Effector CD4-positive, alpha-beta T cell (primary cell): Measurements from ENCODE around the gene SENP2.
"Not testable (repeated sequence)": the region's sequence is repeated elsewhere in the genome, so short reads cannot be mapped to it uniquely, and the experiment has no call there.

Experiments used
- DNase-seq: peaks from one replicate; pipeline ENCODE4 v3.0.0-alpha.2; 2020
- total RNA-seq: gene quantifications from one replicate; lab custom pipeline; 2026; lab: John Stamatoyannopoulos, UW

SENP2 gene
- 49.7 reads per million, percentile 68 among the genes with 10 or more reads in this experiment for total RNA-seq

DNA sequence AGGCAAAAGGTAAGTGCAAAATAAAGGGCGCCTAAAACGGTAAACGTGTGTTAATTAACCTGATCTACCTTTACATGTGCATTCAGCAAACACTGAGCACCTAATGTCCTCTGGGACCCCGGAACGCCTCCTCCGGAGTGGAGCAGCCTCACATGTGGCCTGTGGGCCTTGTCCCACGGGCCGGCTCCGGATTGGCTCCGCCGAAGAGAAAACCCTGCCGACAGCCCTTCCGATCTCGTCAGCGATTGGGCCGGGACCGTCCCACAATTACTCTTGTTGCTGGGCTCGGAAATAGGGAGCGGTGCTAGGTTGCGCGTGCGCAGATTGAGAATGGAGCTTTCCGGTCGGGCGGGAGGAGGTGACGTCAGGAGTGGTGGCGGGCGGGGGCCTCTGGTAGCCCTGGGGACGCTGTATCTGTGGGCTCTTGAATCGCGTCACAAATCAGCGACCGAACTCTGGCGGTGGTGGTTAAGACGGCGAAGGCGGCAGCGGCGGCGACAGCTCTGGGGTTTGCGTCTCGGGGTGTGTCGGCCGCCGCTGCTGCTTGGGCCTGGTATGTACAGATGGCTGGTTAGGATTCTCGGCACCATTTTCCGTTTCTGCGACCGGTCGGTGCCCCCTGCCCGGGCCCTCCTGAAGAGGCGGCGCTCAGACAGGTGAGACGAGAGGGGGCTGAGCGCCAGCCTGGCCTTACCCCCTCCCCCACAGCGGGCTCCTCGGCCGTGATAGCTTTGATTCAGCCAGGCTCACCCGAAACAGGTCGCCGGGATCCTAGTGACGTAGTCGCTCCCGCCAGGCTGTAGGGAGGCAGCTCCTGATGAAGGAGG lies at the start of gene SENP2:
SENP2 (plus strand) TSS at position 437 of the 827 bp plus-strand sequence; CDS start at position 556, 119 bp downstream.
- peak; percentile 99 for DNase-seq

DNA sequence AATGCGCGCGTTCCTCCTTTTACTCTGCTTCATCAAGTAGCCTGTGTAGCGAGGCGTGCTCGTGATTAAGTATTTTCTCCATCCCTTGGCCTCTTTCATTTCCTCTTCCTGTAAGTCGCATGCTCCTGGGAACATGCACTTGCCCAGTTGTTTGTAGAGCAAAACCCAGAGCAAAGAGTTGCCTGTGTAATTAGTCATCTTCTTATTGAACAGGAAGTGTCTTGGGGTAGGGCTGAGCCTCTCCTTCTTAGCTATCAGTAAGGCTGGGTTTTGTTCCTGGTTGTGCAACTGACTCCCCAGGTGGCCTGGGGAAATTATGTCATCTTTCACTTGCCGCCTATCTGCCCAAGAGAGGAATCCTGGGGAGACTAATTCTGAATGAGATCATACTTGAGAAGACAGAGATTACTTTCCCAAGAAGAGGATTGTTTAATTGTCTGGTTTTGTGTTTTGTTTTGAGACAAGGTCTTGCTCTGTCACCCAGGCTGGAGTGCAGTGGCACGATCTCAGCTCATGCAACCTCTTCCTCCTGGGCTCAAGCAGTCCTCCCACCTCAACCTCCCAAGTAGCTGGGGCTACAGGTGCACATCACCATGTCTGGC lies 48.6 kb upstream of the SENP2 start:
- DNase-seq = no peak

DNA sequence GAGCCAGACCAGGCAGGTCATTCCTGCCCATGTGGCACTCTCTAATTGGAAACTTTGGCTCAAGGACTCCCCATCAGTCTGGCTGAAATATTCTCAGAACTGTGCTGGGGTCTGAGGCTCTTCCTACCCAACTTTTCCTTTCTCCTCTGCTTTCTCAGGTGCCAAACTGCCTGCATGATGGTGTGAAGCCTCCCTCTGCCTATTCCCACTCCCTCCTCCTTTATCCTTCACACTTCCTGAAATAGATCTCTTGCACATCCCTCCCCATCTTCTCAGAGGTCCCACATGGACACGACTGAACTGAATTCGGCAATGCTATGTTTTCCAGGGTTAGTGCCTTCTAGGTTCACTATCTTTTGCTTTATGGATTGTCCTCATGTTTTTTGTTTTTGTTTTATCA lies 46.2 kb upstream of the SENP2 start:
- no peak for DNase-seq

DNA sequence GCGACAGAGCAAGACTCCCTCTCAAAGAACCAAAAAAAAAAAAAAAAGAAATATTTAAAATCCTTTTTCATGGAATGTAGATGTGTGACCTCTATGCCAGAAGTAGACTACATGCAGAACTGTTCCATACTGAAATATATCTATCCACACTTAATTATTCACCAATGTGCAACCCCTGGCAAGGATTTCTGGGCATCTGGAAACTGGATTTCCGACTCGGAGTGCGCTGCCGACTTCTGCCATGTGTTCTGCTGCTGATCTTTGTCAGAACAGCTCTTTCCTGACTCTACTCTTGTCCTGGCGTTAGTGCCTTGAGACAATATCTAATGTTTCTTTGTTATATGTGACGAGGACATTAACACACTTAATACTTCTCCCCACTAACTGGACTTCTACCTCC lies 45.4 kb upstream of the SENP2 start:
- DNase-seq = no peak

DNA sequence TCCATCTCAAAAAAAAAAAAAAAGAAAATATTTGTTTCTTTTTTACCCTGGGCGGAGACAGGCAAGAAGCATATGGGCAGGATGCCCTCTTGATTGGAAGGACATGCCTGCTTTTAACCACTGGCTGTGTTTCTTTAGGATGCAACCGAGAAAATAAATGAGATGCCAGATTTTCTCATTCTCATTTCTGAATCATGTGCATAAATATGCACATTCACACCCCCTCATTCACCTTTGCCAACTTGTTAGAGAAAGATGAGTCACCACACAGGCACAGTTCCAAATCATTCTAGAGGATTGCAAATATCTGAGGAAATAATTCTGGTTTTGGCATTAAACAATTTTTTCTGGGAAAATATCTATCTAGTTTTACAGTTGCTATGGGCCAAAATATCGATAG lies 37.0 kb upstream of the SENP2 start:
- DNase-seq = no peak

DNA sequence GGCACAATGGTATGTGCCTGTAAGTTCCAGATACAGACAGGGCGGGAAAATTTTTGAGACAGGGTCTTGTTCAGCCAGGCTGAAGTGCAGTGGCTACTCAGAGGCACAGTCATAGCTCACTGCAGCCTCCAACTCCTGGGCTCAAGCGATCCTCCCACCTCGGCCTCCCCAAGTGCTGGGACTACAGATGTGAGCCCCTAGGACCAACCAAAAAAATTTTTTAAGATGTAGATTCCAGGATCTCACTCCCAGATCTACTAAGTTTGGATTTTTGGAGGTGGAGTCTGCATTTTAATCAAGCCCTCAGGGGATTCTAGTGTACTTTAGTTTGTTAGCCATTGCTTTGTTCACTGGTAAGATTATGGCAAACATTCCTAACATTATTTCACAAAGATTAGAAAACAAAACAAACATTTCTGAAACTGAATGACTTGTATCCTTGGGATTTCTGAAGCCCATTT lies 36.4 kb upstream of the SENP2 start:
- no peak for DNase-seq

DNA sequence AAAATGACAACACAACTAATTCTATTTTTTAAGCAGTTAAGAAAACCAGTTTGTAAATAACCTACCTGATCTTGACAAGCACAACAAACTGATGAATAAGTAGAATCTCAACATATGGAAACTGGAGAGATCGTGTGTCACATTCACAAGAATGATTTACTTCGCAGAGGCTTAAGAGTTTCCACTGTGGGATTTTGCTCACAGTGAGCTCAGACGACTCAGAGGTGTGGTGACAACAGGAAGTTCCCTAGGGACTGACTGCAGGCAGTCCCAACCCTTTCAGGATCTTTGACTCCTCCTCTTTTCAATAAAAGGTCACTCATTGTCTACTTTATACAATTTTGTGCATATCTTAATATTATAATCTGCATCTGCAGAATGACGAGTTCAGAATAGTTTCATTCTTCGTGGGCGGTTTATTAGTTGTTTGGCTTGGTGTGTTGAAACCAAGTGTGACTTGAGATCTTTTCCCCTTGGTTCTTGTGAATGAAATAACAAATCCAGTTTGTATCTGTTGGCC lies 33.7 kb upstream of the SENP2 start, which contains the start of gene LIPH:
LIPH (minus strand) TSS at position 231 of the 520 bp plus-strand sequence; CDS start at position 114, 117 bp downstream.
- DNase-seq = no peak

DNA sequence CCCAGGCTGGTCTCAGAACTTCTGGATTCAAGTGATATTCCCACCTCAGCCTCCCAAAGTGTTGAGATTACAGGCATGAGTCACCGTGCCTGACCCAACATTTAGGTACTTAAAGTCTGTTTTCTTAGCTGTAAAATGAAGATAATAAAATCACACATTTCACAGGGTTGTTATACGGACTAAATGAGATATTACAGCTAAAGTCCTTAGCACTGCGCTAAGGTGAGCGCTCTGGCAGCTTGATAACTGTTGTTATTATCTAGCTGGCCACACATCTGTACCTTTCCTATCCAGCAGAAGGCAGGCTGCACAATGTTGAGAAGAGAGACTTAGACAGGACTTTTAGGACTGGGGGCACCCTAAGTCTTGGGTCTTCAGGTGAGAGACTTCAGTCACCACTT lies 31.0 kb upstream of the SENP2 start:
- DNase-seq = no peak

DNA sequence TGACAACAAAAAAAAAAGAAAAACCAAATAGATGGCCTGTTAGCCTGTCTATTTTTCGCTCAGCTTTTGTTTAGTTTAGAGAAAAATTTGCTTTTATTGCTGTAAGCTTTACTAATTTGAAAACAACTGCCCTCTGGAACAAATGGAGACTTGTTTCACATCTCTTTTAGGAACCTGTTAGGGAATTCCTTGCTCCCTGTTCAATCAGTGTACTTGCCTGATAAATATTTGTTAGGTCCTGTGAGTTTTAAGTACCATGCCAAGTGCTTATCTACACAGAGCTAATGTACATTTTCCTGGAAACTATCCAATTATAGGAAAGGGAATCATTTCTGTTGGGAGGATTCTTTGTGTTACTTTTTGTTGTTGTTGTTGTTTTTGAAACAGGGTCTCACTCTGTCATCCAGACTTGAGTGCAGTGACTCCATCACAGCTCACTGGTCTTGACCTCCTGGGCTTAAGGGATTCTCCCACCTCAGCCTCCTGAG lies 30.2 kb upstream of the SENP2 start:
- DNase-seq = no peak

DNA sequence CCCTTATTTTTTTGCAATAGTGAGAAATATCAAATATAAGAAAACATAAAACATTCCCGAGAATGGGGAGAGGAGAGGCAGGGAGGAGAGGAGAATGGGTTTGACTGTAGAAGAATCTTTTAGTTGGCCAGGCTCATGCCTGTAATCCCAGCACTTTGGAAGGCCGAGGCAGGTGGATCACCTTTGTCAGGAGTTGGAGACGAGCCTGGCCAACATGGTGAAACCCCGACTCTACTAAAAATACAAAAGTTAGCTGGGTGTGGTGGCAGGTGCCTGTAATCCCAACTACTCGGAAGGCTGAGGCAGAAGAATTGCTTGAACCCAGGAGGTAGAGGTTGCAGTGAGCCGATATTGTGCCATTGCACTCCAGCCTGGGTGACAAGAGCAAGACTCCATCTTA lies 29.5 kb upstream of the SENP2 start:
- not testable (repeated sequence) for DNase-seq

DNA sequence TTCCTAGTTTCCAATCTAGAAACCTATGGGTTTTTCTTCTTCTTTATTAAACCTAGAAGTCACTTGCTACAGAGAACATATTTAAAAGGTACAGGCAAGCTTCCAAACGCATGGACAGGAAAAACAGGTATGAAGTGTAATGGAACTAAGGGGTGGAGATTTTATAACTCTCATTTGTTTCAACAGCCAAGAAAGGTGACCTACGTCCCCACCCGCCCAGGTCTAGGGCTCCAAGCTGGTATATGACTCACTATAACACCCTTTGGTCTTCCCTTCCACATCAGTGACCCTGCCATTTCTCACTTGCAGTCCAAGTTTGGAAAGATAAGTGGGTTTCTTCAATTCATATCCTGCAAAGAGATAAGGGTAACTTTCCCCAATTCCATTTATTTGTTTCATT lies 27.7 kb upstream of the SENP2 start:
- DNase-seq = no peak

DNA sequence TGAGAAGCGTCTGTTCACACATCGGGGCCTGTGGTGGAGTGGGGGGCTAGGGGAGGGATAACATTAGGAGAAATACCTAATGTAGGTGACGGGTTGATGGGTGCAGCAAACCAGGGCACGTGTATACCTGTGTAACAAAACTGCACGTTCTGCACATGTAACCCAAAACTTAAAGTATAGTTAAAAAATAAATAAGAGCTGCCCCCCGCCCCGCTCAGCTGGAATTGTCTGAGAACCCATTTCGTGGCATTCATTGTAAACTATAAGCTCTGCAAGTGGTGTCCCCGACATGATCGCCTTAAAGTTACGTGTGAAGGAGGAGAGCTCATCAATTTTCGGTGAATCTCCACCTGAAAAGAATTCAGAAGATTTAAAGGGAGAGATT lies 26.4 kb upstream of the SENP2 start:
- no peak for DNase-seq

DNA sequence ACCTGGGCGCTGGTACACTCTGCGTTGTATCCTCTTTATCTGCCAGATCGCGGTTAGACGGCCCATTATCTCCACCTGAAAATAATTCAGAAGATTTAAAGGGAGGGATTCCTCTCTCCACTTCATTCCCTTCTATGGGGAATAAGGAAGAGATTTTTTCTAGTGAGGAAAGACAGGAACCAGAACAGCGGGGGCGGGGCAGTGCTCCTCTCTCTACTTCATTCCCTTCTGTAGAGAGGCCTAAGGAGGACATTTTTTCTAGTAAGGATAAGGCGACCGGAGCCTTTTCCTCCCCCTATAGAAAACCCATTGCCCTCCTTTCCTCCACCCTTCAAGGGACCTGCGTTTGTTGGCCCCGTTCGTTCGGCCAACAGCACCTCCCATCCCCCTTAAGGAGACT lies 25.4 kb upstream of the SENP2 start:
- DNase-seq = no peak

DNA sequence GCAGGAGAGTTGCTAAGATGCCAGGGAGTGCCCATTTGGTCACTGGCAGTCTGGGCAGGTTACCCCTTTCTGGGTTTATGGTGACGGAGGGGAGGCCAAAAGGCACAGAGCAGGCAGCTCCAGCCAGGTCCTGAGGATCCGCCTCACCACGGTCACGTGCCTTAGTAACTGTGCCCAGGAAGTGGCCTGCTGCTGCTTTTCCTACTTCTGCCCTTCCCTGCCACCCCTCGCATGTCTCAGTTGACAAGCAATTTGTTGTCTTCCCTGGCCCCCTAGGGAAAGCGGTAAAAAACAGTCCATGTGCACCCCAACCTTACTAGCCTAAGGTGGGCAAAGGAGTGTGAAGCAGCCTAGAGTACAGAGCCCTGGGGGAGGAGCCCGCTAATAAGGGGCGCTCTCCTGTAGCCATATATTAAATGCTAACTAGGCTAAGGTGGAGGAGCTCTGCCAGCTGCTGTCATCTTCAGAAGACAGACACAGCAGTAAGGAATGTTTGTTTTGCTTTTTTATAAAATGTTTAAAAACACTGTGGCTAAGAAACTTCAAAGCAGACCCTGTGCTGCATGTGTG lies 24.6 kb upstream of the SENP2 start:
- DNase-seq = no peak

DNA sequence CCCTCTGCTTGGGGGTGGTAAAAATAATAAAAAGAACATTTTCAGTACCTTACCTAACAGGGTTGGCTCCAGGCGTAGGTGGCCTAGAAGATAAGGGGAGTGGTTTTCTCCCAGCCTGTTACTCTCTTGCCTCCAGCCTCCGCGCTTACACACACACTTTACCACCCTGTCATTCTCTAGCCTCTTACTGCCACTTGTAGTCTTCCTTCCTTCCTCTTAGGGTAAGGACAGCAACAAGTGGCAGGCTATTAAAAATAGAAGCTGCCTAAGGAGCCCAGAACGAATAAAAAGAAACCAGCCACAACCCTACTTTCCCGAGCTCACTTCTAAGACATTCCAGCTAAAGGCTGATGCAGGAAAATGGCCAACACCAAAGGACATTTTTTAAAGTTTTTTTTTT lies 24.1 kb upstream of the SENP2 start:
- DNase-seq = no peak

DNA sequence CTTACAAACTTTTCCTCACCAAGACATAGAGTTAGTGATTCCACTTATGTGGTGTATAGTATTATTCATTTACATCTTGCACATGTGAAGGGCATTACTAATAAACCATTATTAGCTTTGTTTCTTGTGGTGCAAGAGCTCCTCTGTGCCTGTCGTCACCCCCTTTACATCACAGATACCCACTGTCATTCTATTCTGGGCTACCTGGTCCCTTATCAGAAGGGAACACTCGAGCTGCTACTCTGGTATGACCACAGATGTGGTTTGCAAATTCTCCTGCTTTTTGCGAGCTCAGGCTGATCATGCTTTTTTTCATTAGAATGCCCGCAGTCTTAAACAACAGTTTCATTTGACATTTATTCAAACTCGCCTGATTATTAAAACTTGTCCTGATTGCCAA lies 13.9 kb upstream of the SENP2 start:
- no peak for DNase-seq

DNA sequence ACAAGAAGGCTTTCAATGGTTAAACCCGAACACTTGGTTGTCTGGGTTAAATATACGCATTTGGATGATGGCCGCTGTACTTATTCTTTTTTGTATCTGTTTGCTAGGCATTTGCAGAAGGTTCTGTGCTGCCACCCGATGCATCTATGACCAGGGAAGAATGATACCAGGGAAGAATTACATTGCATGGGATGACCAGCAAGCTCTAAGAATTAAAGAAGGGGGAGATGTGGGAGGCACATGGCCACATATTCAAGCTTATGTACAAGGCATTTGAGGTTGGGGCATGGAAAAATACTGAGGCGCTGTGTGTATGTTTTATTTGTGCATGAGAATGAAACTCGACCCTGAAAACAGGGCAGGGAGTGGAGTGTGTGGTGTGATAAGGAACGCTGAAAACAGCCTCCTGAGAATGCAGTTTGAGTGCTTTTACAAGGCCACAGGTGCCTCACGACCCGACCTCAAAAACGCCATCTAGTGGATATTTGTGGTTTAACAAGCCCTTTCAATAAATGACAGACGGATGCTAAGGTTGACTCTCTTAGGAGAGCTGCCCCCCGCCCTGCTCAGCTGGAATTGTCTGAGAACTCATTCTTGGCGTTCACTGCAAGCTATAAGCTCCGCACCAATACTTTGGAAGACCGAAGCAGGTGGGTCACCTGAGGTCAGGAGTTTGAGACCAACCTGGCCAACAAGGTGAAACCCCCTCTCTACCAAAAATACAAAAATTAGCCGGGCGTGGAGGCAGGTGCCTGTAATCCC lies 10.8 kb upstream of the SENP2 start:
- peak; percentile 19 for DNase-seq

DNA sequence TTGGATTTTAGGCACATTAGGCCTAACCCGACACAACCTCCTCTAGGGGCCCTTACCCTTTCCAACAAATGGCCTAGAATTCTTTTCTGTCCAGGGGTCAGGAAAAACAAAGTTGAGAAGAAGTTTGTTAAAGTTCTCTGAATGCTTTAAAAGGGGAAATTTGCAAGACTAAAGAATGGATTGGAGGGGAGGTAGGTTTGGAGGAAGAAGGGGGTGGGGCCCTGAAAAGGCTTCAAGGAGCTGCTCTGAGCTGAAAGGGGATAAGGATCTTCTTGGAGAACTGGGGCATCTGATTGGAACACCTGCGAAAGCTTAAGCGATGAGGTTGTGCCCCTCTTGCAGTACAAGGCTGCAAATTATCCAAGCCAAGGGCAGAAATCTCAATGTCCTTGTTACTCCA lies 3.9 kb upstream of the SENP2 start:
- no peak for DNase-seq

DNA sequence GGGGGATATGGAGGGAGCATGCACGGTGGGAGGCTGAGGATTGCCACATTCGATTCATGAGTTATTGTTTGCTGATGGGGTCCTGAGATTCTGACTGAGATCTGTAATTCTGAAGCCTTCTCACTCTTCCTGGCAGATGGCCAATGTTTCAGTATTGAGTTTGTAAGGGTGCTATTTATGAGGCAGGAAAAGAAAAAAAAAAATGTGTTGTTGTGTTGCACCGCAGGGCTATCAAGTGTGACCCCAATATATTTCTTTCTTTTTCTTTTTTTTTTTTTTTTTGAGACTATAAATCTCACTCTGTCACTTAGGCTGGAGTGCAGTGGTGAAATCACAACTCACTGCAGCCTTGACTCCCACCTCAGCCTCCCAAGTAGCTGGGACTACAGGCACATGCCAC lies 3.2 kb upstream of the SENP2 start:
- DNase-seq = no peak

DNA sequence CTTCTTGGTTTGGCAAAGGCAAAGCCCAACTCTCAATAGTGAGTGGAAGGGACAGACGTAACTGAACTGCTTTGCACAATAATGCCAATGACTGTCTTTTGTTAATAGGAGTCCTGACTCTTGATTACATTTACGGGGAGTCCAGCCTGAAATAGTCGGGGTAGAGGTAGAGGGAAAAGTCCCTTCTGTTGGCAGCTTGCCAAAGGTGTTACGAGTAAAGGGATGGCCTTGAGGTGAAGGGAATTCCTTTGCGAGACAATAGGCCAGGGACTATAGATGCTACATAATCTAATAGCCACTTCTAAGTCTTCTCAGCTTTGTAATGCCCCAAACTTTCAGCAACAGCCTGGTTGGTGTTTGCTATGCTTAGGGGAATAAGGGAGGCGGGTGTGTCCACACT lies 2.2 kb upstream of the SENP2 start:
- no peak for DNase-seq

DNA sequence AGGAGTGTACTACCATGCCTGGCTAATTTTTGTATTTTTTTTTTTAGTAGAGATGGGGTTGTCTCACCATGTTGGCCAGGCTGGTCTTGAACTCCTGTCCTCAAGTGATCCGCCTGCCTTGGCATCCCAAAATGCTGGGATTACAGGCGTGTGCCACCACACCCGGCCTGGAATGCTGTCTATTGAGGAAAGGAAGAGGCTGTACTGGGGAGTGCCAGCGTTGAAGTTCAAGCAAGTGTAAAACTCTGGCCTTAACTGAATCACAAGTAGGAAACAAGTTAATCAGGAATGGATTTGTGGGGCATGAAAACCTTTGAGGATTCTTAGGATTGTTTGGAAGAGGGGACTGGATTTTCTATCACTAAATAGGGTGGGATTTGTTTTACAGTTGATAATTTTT lies 1.4 kb upstream of the SENP2 start:
- DNase-seq = no peak

DNA sequence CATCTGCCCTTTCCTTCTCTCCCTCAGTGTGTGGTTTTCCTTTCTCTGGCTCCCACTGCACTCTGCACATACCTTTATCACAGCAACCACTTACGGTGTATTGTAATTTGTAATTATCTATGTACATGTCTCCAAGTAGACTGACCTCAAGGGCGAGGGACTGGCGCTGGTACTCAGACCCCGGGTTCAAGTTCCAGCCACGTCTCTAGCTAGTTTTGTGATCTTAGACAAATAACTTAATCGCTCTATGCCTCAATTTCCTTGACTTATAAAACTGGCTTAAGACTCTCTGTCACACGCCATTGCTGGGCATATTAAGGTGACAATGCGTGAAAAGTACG lies 607 bp upstream of the SENP2 start:
- no peak for DNase-seq

DNA sequence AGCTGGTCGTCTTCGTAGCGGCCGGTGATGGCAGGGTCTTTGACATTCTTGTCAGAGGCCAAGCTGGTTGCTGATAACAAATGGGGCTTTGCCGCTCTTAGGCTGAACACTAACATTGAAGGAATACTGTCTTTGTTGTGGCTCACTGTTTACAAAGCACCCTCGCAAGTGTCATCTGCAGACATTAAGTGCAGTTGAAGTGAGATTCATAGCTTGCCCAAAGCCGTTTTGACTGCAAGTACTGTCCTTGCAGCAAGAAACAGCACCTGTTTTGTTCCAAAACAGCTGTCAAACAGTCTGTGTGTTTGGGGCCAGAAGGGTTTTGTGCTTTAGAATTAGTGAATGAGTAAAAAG lies 568 bp downstream of the SENP2 start:
- DNase-seq = no peak
